ENCODE data around the gene DPYD.
A peak's percentile ranks its signal among the peaks of the same experiment; 100 is the strongest.

Gene DPYD

GRCh38 chr1:97603218-97603617, 317.6 kb downstream of the DPYD start:
- no peak for DNase-seq

DNA sequence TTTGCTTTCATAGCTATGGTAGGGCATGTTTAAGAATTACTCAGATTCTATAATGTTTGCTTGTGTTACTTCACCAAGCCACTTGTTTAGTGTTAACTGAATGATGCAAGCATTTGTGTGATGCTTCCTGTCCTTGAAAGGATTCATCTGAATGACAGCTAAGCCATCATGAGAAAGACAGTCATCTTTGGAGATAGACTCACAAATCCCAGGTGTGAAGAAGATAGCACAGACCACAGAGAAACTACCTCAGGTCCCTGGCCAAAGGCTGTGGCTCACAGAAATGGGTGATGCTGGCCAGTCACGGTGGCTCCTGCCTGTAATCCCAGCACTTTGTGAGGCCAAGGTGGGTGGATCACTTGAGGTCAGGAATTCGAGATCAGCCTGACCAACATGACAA, 321.4 kb downstream of the DPYD start:
- no peak for DNase-seq

GRCh38 chr1:97593192-97593591, 327.6 kb downstream of the DPYD start:
- no peak for DNase-seq

DNA sequence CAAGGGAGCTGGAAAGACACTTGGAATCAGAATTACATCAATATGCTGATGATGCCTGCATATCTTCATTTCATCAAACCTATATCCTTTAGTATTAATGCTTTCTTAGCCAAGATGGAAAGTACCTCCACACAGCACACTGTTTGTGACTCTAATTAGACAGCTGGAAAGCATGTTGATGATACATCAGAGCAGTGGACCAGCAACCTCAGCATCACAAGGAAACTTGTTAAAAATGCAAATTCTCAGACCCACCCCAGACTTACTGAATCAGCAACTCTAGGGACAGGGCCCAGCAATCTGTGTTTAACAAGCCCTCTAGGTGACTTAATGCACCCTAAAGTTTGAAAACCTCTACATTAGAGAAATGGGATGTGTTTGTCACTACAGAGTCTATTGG, 332.1 kb downstream of the DPYD start:
- DNase-seq, result no peak

GRCh38 chr1:97581614-97582051, 339.2 kb downstream of the DPYD start:
- DNase-seq, result no peak

GRCh38 chr1:97577613-97578012, 343.2 kb downstream of the DPYD start:
- DNase-seq, result no peak

- DNase-seq, result no peak
These were observed 347.3 kb downstream of the DPYD start for GRCh38 chr1:97573553-97573952.

- DNase-seq, result no peak
These were observed 348.3 kb downstream of the DPYD start for GRCh38 chr1:97572561-97572960.

DNA sequence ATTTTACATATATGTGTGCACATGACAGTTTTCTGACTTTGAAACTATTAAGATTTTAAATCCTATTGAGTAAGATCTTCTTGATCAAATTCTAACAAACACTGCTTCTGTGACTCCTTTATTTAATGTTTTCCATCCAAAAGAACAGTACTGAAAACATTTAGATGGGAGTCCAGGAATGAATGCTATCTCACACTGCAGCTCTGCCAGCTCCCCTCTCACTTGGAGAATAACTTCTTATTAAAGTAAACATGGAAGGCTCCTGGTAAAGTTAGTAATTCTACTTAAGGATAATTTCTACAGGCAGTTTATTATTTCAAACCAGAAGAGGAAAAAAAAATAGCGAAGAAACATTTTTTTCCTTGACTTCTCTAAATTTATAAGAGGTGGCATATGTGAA, 349.1 kb downstream of the DPYD start:
- no peak for DNase-seq

DNA sequence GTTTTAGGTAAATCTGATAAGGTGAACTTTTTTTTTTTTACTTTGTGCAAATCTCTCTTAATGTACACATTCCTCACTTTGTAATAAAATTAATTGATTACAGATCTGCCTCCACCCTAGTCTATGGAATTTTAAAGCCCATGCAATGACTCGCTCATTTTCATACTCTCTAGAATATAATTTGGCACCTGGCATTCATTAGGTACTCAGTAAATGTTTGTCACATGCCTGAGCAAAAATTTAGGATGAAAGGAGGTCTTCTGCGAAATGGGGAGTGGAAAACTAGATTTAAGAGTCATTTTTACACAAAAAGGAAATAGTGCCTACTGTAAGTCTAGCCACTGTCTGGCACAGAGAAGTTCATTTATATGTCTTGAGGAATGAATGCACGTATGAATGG, 350.1 kb downstream of the DPYD start:
- DNase-seq, result no peak

- DNase-seq, result no peak
These were observed 353.7 kb downstream of the DPYD start for GRCh38 chr1:97567000-97567749.

DNA sequence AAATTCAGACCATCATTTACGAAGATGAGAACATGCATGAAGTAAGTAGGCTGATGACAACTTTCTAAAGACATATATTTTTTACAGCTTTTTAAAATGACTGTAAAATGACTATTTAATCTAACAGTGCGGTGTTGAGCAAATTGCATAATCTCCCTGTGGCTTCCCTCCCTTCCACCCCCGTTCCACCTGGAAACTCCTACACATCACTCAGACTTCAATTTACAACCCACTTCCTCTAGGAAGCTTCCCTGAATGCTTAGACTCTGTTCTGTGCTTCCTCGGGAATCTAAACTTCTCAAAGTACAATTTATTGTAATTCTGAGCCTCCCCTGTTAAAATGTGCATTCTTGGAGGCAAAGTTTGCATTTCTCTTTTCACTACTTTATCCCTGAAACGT, 354.9 kb downstream of the DPYD start:
- no peak for DNase-seq

DNA sequence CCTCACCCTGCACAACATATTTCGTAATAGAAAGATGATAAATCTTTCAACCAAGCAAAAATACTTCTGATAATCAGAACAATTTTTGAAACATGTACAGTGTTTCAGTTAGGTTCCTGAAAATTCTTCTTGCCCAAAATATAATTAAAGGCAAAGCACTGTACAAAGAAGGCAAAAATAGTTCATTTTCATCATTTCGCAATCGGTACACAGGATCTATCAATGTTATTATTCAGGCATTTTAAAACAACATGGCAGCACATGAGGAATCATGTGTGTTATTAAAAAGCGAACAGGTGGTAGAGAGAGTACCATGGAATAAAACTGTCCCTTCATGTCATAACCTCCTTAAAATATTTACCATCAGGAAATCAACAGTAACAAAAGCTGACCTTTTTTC, 356.9 kb downstream of the DPYD start:
- DNase-seq, result no peak

DNA sequence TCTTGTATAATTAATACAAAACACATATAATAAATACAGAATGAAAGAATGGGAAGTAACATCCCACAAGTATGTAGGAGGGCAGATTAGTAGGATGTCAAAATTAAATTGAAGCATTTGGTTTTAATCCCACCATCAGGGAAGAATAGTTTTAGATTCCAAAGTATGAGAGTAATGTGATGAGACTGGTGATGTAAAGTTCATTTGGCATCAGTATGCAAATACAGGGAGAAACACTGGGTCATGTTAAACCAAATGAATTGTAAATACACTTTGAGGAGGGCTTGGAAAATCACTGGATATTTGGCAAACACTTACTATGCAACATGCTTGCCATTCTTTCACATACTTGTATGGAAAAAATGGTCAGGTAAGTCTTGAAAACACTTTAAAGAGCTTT, 358.8 kb downstream of the DPYD start:
- no peak for DNase-seq

DNA sequence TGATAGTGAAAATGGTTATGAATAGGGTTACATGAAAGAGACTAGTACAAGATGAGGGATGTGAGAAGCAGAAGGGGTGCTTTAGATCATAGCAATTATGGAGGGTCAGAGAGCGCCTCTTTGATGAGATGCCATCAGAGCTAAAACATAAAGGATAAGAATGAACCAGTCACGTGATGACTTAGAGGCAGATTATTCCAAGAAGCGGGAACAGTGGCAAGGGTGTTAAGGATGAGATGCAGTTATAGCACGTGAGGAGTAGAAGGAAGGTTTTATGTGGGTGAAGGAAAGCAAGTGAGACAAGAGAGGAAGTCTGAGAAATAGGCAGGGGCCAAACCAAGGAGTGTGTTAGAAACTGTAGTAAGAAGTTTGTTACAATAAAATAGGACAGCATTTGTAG, 360.1 kb downstream of the DPYD start:
- no peak for DNase-seq

DNA sequence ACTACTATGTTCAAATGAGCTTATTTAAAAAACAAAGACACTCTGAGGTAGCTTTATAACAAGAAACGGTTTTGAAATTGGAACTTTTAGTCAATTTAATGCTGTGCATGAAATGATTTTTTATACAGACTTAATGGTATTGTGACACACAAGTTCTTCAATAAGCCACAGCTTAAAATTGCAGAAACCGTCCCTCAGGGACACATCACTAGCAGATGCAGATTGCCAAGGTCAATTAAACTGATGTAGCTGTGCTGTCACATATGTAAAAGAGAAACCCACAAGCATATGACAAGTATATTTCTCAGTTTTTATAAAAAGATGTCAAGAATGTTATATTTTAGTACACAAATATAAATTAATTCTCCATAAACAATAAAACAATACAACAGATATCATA, 366.9 kb downstream of the DPYD start:
- DNase-seq, result peak; percentile 14

- no peak for DNase-seq
These were observed 369.7 kb downstream of the DPYD start for GRCh38 chr1:97551113-97551512.

DNA sequence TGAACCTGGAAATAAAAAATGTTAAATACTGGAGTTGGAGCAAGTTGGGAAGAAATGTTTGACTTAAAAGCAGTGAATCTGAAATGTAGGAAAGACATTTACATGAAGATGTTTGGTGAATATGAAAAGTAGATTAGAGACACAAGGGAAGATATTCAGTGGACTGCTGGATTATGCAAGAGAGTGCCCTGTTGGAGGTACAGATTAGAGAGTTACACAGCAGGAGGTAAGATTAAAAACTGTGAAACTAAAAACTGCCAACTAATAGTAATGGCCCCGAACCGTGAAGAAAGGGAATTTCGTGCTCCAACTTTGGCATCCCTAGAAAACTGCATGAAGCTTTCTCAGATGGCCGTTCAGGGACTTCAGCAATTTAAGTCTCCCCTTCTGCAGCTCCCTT, 375.4 kb downstream of the DPYD start:
- no peak for DNase-seq

- no peak for DNase-seq
These were observed 380.4 kb downstream of the DPYD start for GRCh38 chr1:97540346-97540888.

DNA sequence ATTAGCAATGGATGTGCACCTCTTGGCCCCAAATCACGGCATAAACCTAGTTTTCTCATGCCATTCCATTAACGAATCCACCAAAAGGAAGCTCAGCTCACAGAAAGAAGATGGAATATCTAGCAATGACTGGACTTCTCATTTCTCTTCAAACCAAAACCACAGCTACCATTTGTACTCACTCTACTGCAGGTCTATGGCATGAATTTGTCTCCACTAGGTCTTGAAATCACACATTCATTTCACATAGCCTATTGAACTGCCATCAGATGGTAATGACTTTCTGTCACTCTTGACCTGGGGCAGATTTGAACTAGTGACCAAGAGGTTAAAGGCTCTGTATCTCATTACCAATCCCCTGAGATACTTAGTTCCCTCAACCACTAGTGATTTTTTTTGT, 382.7 kb downstream of the DPYD start:
- DNase-seq, result no peak

DNA sequence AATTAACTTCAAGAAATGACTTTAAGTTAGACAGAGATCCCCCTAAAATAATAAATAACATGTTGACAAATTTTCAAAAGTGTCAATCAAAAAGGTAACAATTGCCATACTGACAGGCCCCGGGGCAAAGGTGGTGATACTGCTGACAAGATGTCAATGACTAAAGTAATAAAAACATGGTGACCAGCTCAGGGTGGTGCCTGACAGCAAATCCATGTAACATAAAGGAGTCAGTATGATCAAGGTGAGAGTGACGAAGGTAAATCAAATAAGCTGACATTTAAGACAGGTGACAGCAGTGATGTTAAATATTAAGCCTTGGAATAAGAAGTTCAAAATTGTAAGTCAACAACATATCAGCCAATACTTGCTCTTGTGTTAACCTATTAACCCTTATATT, 387.5 kb downstream of the DPYD start:
- DNase-seq, result no peak

GRCh38 chr1:97529600-97529999, 391.2 kb downstream of the DPYD start:
- no peak for DNase-seq

- no peak for DNase-seq
These were observed 396.6 kb downstream of the DPYD start for GRCh38 chr1:97524211-97524610.

GRCh38 chr1:97516588-97516987, 404.2 kb downstream of the DPYD start:
- DNase-seq, result no peak

DNA sequence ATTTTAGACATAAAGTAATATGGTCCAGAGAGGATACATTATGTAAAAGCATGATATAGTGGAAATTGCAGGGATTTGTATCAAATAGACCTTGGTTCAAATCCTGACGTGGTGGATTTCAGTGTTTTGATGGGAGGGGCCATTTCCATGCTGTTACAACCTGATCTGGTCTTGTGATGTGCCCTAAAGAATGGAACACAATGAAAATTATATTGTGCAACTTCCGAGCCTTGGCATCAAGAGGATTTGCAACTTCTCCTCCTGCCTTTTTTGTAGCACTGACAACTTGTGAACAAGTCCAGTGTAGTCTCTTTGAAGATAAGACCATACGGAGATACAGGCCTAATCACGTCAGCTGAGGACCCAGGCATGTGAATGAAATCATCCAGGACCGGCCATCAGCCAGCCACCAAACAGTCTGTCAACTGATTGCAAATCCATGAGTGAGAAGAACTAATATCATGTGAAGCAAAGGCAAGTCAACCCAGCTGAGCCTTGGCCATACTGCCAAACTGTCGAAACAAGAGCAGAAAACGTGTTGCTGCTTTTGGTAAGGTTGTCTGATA, 412.1 kb downstream of the DPYD start:
- DNase-seq, result no peak

All from NCI-H82 (cell line).